ENCODE results near the gene DMXL2.

Gene DMXL2

DNA sequence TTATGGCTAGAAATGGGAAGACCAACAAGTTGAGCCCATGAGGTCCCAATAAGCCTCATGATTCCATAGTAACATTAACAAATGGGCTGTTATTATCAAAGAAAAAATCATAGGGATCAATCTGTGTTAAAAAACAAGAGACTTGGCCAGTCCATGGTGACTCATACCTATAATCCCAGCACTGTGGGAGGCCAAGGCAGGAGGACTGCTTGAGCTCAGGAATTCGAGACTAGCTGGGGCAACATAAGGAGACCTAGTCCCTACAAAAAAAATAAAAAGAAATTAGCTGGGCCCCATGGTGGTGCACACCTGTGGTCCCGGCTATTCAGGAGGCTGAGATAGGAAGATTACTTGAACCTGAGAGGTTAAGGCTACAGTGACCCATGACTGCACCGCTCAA is 124.8 kb downstream of the DMXL2 start:
- H3K4me1 ChIP-seq (ENCODE audit: control insufficient read depth, insufficient read depth, low read length, poor library complexity, severe bottlenecking), result no peaks in the 10 kb centered on the region
- no peak for DNase-seq
- no peaks in the 10 kb centered on the region for H3K27me3 ChIP-seq (replicated peaks; ENCODE audit: control insufficient read depth, insufficient read depth, low read length, poor library complexity, severe bottlenecking)
- H3K4me3 ChIP-seq (ENCODE audit: insufficient read depth, low read depth, low read length, poor library complexity, severe bottlenecking), result no peak overlapping the region
- H3K27ac ChIP-seq (ENCODE audit: insufficient read depth, low read length, poor library complexity, severe bottlenecking), result no peak overlapping the region
- no peaks in the 10 kb centered on the region for H3K9me3 ChIP-seq (ENCODE audit: control insufficient read depth, low read length)
- no peaks in the 10 kb centered on the region for H3K36me3 ChIP-seq (ENCODE audit: control insufficient read depth, insufficient read depth, low read length)

DNA sequence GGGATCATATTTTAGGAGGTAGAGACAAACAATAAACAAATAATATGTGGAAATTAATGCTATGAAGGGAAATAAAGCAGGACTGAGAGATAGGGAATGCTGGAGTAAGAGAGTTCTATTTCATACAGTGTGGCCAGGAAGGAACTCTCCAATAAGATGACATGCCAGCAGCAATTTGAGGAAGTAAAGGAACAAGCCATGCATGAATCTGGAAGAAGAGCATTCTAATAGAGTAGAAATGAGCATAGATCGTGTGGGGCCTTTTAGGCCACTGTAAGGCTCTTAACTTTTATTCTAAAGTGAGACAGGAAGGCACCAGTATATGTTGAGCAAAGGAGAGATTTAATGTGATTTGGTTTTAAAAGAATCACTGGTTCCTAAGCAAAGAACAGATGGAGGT is 126.3 kb downstream of the DMXL2 start:
- Histone ChIP-seq H3K4me3 (ENCODE audit: insufficient read depth, low read depth, low read length, poor library complexity, severe bottlenecking) (no peak overlapping the region), H3K9me3 (ENCODE audit: control insufficient read depth, low read length) (no peaks in the 10 kb centered on the region), H3K27ac (ENCODE audit: insufficient read depth, low read length, poor library complexity, severe bottlenecking) (no peak overlapping the region), H3K27me3 (replicated peaks; ENCODE audit: control insufficient read depth, insufficient read depth, low read length, poor library complexity, severe bottlenecking) (no peaks in the 10 kb centered on the region), H3K4me1 (ENCODE audit: control insufficient read depth, insufficient read depth, low read length, poor library complexity, severe bottlenecking) (no peaks in the 10 kb centered on the region), H3K36me3 (ENCODE audit: control insufficient read depth, insufficient read depth, low read length) (no peaks in the 10 kb centered on the region)
- no peak for DNase-seq

DNA sequence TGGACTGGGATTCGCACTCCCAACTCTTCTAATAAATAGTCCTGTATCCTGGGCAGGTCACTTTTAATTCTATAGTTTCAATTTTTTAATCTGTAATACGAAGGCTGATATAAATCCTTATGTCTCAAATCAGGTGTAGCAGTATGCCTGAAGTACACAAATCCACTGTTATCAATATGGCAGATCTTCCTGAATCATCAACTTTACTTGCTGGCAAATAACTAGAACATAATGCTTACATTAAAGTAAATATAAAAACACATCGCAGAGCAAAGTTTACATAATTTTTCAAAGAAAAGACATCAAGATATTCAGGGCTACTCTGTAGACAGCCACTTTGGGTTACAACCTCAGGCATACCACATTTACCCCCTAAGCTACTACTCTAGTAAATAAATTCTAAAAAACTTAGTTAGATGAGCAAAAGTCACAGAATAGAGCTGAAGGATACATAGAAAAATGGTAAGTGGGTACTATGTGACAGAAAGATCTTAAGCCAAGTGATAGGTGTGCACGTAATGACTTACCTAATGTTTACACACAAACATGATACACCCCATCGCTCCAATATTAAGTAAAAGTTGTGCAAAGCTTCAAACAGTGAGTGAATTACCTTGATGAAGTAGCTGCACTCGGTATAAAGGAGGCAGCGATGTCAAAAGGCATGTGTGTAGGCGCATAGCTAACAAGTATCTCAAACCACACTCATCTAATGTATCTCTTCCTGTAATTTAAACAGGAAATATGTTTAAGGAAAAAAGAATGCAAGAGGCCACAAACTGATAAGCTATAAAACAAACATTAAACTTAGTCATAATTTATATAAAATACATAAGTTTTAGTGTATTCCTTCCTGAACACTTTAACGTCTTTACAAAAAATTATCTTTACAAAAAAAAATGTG is 127.9 kb downstream of the DMXL2 start:
- DNase-seq, result no peak
- Histone ChIP-seq H3K9me3 (ENCODE audit: control insufficient read depth, low read length) (no peaks in the 10 kb centered on the region), H3K27me3 (replicated peaks; ENCODE audit: control insufficient read depth, insufficient read depth, low read length, poor library complexity, severe bottlenecking) (no peaks in the 10 kb centered on the region), H3K4me1 (ENCODE audit: control insufficient read depth, insufficient read depth, low read length, poor library complexity, severe bottlenecking) (no peaks in the 10 kb centered on the region), H3K36me3 (ENCODE audit: control insufficient read depth, insufficient read depth, low read length) (no peaks in the 10 kb centered on the region), H3K27ac (ENCODE audit: insufficient read depth, low read length, poor library complexity, severe bottlenecking) (no peak overlapping the region), H3K4me3 (ENCODE audit: insufficient read depth, low read depth, low read length, poor library complexity, severe bottlenecking) (no peak overlapping the region)

DNA sequence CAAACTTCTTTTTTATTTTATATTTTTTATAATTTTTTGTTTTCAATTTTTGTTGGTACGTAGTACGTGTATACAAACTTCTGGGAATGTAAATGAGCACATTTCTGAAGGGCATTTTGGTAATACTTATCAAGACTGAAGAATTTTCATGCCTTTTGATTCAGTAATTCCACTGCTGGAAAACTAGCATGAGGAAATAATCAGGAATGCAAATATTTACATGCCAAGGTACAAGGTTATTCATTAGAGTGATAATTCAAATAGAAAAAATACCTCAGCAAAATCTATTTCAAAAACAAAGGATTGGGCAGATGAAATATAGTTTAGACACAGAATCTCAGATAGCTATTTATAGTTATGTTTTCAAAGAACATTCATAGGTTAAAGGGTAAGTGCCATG is 128.7 kb downstream of the DMXL2 start:
- no peaks in the 10 kb centered on the region for H3K36me3 ChIP-seq (ENCODE audit: control insufficient read depth, insufficient read depth, low read length)

DNA sequence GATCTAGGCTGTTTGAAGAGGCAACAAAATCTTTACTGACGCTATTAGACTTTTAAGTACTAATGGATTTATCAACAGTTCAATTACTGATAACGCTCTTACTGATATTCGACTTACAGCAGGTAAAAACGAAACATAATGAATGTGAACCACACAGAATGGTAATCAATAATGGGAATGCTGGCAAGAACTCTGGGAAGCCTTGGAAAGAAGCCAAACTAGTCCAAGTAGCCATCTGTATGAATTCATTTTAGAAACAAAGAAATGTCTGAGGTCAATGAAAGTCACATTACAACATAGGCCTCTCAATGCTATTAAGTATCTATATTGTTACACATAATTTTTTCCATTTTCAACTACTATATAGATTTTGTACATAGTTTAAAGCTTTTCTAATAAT is 130.0 kb downstream of the DMXL2 start:
- no peaks in the 10 kb centered on the region for H3K36me3 ChIP-seq (ENCODE audit: control insufficient read depth, insufficient read depth, low read length)
- DNase-seq, result no peak
- no peaks in the 10 kb centered on the region for H3K27me3 ChIP-seq (replicated peaks; ENCODE audit: control insufficient read depth, insufficient read depth, low read length, poor library complexity, severe bottlenecking)
- no peak overlapping the region for H3K27ac ChIP-seq (ENCODE audit: insufficient read depth, low read length, poor library complexity, severe bottlenecking)
- H3K9me3 ChIP-seq (ENCODE audit: control insufficient read depth, low read length), result no peaks in the 10 kb centered on the region
- no peaks in the 10 kb centered on the region for H3K4me1 ChIP-seq (ENCODE audit: control insufficient read depth, insufficient read depth, low read length, poor library complexity, severe bottlenecking)
- no peak overlapping the region for H3K4me3 ChIP-seq (ENCODE audit: insufficient read depth, low read depth, low read length, poor library complexity, severe bottlenecking)

More for the DNA sequence above, 128.7 kb downstream of the DMXL2 start:
- Histone ChIP-seq H3K9me3 (ENCODE audit: control insufficient read depth, low read length) (no peaks in the 10 kb centered on the region), H3K4me1 (ENCODE audit: control insufficient read depth, insufficient read depth, low read length, poor library complexity, severe bottlenecking) (no peaks in the 10 kb centered on the region), H3K4me3 (ENCODE audit: insufficient read depth, low read depth, low read length, poor library complexity, severe bottlenecking) (no peak overlapping the region), H3K27me3 (replicated peaks; ENCODE audit: control insufficient read depth, insufficient read depth, low read length, poor library complexity, severe bottlenecking) (no peaks in the 10 kb centered on the region), H3K27ac (ENCODE audit: insufficient read depth, low read length, poor library complexity, severe bottlenecking) (no peak overlapping the region)
- no peak for DNase-seq

DNA sequence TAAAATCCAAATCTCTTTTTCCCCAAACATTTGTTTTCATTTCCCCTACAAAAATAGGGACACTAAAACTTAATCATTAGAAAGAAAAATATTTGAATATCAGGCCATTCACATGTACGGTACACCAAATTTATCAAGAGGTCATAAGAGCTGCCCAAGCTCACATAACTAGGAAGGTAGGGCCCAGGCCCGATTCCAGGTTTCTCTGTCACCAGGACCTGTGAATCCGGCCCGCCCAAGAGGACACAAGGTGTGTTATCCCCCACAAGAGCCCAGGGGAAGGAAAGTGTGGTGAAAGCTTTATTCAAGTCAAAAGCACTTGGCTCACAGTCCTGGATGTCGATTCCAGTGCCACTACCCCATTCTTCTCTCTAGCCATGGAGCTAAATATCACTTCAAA is 130.6 kb downstream of the DMXL2 start:
- no peak for DNase-seq
- H3K4me1 ChIP-seq (ENCODE audit: control insufficient read depth, insufficient read depth, low read length, poor library complexity, severe bottlenecking), result no peaks in the 10 kb centered on the region
- H3K27me3 ChIP-seq (replicated peaks; ENCODE audit: control insufficient read depth, insufficient read depth, low read length, poor library complexity, severe bottlenecking), result no peaks in the 10 kb centered on the region
- no peak overlapping the region for H3K4me3 ChIP-seq (ENCODE audit: insufficient read depth, low read depth, low read length, poor library complexity, severe bottlenecking)
- H3K9me3 ChIP-seq (ENCODE audit: control insufficient read depth, low read length), result no peaks in the 10 kb centered on the region
- H3K36me3 ChIP-seq (ENCODE audit: control insufficient read depth, insufficient read depth, low read length), result no peaks in the 10 kb centered on the region
- H3K27ac ChIP-seq (ENCODE audit: insufficient read depth, low read length, poor library complexity, severe bottlenecking), result no peak overlapping the region

DNA sequence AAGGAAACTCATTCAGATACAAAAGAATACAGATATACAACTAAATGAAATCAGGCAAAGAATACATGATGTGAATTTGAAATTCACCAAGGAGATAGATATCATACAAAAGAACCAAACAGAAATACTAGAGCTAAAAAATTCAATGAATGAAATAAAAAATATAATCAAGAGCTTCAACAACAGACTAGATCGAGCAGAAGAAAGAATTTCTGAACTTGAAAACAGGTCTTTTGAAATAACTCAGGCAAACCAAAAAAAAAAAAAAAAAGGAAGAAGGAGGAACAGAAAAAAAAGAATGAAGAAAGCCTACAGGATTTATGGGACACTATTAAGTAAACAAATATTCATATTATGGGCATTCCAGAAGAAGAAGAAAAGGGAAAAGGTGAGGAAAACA is 137.8 kb downstream of the DMXL2 start:
- no peak for DNase-seq
- H3K27me3 ChIP-seq (replicated peaks; ENCODE audit: control insufficient read depth, insufficient read depth, low read length, poor library complexity, severe bottlenecking), result no peaks in the 10 kb centered on the region
- peaks cover 9% of the 10 kb centered on the region for H3K9me3 ChIP-seq (ENCODE audit: control insufficient read depth, low read length)
- H3K27ac ChIP-seq (ENCODE audit: insufficient read depth, low read length, poor library complexity, severe bottlenecking), result no peak overlapping the region
- no peaks in the 10 kb centered on the region for H3K4me1 ChIP-seq (ENCODE audit: control insufficient read depth, insufficient read depth, low read length, poor library complexity, severe bottlenecking)
- no peaks in the 10 kb centered on the region for H3K36me3 ChIP-seq (ENCODE audit: control insufficient read depth, insufficient read depth, low read length)
- H3K4me3 ChIP-seq (ENCODE audit: insufficient read depth, low read depth, low read length, poor library complexity, severe bottlenecking), result no peak overlapping the region

DNA sequence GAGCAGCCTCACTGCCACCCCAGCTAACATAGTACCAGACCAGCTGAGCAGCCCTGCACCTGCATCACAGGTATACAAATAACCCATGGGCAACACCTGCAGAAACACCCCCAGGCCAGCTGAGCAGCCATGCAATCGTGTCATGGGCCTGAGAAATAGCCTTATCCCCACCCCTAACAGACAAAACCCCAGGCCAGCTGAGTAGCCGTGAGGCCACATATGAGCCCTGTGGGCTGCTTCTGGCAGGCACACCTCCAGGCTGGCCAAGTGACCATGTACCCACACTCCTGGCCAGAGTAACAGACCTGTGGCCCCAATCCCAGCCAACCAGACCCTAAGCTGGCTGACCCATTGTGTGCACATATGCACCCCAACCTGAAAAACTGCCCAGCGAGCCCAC is 138.6 kb downstream of the DMXL2 start:
- DNase-seq, result no peak
- no peaks in the 10 kb centered on the region for H3K4me1 ChIP-seq (ENCODE audit: control insufficient read depth, insufficient read depth, low read length, poor library complexity, severe bottlenecking)
- peaks cover 9% of the 10 kb centered on the region for H3K9me3 ChIP-seq (ENCODE audit: control insufficient read depth, low read length)
- H3K27me3 ChIP-seq (replicated peaks; ENCODE audit: control insufficient read depth, insufficient read depth, low read length, poor library complexity, severe bottlenecking), result no peaks in the 10 kb centered on the region
- no peak overlapping the region for H3K27ac ChIP-seq (ENCODE audit: insufficient read depth, low read length, poor library complexity, severe bottlenecking)
- no peaks in the 10 kb centered on the region for H3K36me3 ChIP-seq (ENCODE audit: control insufficient read depth, insufficient read depth, low read length)
- no peak overlapping the region for H3K4me3 ChIP-seq (ENCODE audit: insufficient read depth, low read depth, low read length, poor library complexity, severe bottlenecking)

DNA sequence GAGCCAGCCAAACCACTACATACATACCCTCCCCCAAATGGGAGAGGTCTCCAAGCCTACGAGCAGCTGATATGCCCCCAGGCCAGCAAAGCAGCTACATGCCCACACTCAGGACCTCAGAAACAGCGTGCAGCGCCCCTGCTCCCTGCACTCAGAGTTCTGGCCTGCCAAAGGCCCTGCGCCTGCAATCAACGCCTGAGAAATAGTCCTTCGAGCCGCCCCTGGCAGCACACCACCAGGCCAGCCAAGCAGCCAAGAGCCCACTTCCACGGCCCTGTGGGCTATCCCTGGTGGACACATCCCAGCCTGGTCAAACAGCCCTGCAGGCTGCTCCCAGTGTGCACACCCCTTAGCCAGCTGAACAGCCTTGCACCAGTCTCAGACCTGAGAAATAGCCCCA is 139.1 kb downstream of the DMXL2 start:
- Histone ChIP-seq H3K4me1 (ENCODE audit: control insufficient read depth, insufficient read depth, low read length, poor library complexity, severe bottlenecking) (no peaks in the 10 kb centered on the region), H3K27me3 (replicated peaks; ENCODE audit: control insufficient read depth, insufficient read depth, low read length, poor library complexity, severe bottlenecking) (no peaks in the 10 kb centered on the region), H3K4me3 (ENCODE audit: insufficient read depth, low read depth, low read length, poor library complexity, severe bottlenecking) (no peak overlapping the region), H3K36me3 (ENCODE audit: control insufficient read depth, insufficient read depth, low read length) (no peaks in the 10 kb centered on the region), H3K9me3 (ENCODE audit: control insufficient read depth, low read length) (peaks cover 9% of the 10 kb centered on the region), H3K27ac (ENCODE audit: insufficient read depth, low read length, poor library complexity, severe bottlenecking) (no peak overlapping the region)
- DNase-seq, result no peak

DNA sequence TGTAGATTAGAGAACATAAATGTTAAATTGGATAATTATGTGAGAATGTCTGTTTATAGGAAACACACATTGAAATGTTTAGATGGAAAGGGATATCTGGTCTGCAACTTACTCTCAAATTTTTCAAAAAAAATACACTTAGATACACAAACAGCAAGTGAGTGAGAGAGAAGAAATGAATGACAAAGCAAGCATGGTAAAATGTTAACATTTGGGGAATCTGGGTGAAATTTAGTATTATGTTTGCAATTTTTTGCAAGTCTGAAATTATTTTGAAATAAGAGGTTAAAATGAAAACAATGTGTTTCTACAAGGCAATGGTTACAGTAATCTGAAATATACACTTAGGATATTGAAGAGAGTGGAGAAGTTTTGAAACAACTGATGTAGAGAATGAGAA is 146.8 kb downstream of the DMXL2 start:
- H3K27me3 ChIP-seq (replicated peaks; ENCODE audit: control insufficient read depth, insufficient read depth, low read length, poor library complexity, severe bottlenecking), result no peaks in the 10 kb centered on the region
- no peak overlapping the region for H3K4me3 ChIP-seq (ENCODE audit: insufficient read depth, low read depth, low read length, poor library complexity, severe bottlenecking)
- H3K4me1 ChIP-seq (ENCODE audit: control insufficient read depth, insufficient read depth, low read length, poor library complexity, severe bottlenecking), result no peaks in the 10 kb centered on the region
- no peak for DNase-seq
- no peak overlapping the region for H3K27ac ChIP-seq (ENCODE audit: insufficient read depth, low read length, poor library complexity, severe bottlenecking)
- H3K36me3 ChIP-seq (ENCODE audit: control insufficient read depth, insufficient read depth, low read length), result no peaks in the 10 kb centered on the region
- no peaks in the 10 kb centered on the region for H3K9me3 ChIP-seq (ENCODE audit: control insufficient read depth, low read length)
